Measurements from ENCODE around the gene RHD.
"Not testable (repeated sequence)": the region's sequence is repeated elsewhere in the genome, so short reads cannot be mapped to it uniquely, and the experiment has no call there.

DNA sequence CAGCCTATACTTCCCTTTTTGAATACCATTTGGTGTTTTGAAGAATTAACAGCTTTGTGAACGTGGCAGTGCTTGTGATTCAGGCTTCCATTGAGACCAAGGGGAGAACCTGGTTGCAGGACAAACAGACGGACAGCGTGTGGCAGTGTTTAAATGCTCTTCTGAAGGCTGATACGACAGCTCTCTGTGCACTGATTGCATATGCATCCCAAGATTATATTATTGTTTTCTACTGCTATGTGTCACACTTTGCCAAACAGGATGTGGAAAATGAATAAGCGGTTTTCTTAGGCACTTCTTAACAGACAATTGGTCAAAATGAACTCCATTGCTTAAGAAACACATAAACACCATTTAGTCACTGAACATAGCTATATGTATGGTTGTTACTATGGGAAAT is 57.6 kb downstream of the RHD start:
- TF ChIP-seq, protein P1, sequence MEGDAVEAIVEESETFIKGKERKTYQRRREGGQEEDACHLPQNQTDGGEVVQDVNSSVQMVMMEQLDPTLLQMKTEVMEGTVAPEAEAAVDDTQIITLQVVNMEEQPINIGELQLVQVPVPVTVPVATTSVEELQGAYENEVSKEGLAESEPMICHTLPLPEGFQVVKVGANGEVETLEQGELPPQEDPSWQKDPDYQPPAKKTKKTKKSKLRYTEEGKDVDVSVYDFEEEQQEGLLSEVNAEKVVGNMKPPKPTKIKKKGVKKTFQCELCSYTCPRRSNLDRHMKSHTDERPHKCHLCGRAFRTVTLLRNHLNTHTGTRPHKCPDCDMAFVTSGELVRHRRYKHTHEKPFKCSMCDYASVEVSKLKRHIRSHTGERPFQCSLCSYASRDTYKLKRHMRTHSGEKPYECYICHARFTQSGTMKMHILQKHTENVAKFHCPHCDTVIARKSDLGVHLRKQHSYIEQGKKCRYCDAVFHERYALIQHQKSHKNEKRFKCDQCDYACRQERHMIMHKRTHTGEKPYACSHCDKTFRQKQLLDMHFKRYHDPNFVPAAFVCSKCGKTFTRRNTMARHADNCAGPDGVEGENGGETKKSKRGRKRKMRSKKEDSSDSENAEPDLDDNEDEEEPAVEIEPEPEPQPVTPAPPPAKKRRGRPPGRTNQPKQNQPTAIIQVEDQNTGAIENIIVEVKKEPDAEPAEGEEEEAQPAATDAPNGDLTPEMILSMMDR (IDR thresholded peaks at IDR 0.05): not testable (repeated sequence)
- TF ChIP-seq EZH2 (IDR thresholded peaks at IDR 0.05; ENCODE audit: borderline replicate concordance, insufficient read depth, low read depth, low read length, poor library complexity, severe bottlenecking): not testable (repeated sequence)
